ENCODE measurements around the gene TENM4.

Gene TENM4

GRCh38 chr11:79044201-79044600, 396.6 kb downstream of the TENM4 start:
- DNase-seq: no peak

GRCh38 chr11:79043726-79044125, 397.1 kb downstream of the TENM4 start:
- DNase-seq: no peak

DNA sequence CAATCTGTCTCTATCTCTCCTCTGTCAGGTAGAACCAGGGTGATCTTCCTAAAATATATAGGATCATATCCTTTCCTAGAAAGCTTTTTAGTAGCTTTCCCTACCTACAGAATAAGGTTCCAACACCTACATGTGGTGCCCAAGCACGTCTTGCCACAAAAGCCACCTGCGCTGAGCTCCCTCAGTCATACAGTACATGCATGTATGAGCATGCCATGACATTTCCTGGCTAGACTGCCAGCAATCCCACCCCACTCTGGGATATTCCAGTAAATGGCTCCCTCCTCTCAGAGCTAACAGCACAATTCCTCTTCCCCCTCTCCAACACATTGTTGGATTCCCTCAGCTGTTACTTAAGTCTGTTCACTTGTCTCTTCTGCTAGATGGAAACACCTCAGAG, 398.0 kb downstream of the TENM4 start:
- no peak for DNase-seq

- DNase-seq: no peak
These were observed 400.5 kb downstream of the TENM4 start for GRCh38 chr11:79040348-79040747.

- DNase-seq: no peak
These were observed 401.7 kb downstream of the TENM4 start for GRCh38 chr11:79039122-79039521.

DNA sequence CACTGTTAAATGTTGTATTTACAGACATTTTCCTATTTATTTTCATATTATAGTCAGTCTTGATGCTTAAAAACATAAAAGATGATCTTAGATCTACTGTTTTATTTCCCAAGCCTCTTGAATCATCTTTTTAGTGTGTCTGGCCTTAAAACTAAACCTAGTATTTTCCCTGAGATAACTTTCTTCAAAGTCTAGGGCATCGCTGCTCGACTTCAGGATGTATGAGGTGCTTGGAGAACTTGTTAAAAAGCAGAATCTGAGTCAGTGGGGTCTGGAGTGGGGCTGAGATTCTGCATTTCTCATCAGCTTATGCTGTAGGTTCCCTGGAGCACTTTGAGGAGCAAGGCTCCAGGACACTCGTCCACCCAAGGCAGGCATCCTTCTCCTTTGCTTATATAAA, 404.9 kb downstream of the TENM4 start:
- DNase-seq: no peak

DNA sequence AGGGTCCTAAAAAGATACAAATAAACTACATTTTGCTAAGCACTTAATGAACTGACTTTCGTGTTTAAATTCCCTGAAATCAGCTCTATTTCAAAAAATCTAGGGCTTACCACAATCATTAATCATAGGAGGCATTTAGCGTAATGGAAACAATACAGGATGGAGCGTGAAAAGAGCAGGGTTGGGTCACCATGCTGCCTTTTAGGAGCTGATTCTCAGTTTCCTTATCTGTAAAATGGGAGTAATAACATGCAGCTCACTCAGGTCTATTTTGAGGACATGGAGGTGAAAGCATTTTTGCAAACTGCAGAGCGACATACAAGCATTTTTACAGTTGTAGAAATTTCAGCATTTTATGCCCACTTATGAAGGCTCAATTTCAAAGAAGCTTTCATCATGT, 407.0 kb downstream of the TENM4 start:
- DNase-seq: no peak

GRCh38 chr11:79030448-79030847, 410.4 kb downstream of the TENM4 start:
- DNase-seq: no peak

DNA sequence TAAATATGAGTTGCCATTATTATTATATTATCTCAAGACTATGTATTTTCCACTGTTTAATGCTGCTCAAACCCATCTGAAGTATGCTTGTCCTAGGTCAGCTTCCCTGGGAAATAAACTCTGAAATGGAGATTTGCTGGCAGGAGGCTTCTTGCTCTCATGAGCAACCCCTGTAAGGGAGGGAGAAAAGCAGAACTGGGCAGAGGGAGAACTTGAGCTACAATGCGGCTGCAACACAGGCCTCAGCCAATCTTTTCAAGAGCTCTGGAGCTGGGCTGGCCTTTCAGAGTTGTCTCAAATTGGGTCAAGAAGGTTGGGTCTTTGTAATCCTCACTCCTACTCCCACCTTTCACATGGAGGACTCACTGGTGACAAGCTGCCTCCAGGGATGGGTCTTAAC, 412.6 kb downstream of the TENM4 start:
- DNase-seq: no peak

DNA sequence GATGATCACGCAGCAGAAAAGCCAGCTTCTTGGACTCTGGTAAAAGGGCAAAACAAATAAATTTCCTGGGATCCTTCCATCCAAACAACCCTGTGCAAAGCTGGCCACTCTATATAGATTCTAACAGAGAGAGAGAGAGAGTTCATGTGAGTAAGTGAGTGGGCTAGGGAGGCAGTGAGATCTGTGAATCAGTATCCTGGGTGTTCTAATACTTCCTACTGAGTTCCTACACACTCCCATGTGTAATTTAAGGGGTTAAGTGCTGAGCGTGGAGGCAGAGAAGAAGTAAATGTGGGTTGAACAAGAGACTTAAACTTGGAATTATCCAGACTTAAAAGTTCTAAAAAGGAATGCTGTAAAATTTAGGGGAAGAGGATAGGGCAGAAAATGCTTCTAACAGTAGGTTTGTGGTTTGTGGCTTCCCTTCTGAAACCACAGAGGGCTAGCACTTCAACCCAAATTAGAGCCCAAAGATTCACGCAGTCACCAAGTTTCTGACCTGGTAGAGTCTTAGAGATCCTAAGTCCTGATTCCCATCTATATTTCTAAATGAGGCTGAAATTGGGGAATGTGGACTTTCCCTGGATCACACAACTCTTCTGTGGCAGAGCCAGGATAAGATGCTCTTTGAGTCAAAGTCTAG, 413.9 kb downstream of the TENM4 start:
- peak; percentile 0 for DNase-seq

GRCh38 chr11:79025622-79026021, 415.2 kb downstream of the TENM4 start:
- DNase-seq: no peak

DNA sequence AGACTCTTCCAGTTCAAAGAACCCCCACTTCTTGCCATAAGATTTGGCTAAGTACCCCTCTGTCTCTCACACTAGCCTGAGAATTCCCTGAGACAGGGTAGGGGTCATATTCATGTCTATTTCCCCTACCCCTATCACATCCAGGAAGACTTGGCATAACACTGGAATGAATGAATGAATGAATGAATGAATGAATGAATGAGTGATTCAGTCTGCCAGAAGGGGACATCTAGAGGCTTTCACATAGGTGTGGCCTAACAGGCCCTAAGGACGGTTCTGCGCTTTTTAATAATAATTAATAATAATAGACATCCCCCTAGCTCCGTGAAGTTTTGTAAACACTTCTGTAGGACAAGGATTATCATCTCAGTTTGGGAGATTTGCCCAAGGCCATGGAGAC, 415.7 kb downstream of the TENM4 start:
- no peak for DNase-seq

GRCh38 chr11:79022265-79022664, 418.6 kb downstream of the TENM4 start:
- DNase-seq: no peak

GRCh38 chr11:79021601-79022000, 419.2 kb downstream of the TENM4 start:
- no peak for DNase-seq

GRCh38 chr11:79019975-79020374, 420.9 kb downstream of the TENM4 start:
- no peak for DNase-seq

- DNase-seq: no peak
These were observed 421.6 kb downstream of the TENM4 start for GRCh38 chr11:79019277-79019676.

- DNase-seq: no peak
These were observed 422.4 kb downstream of the TENM4 start for GRCh38 chr11:79018371-79018849.

- no peak for DNase-seq
These were observed 423.0 kb downstream of the TENM4 start for GRCh38 chr11:79017811-79018210.

DNA sequence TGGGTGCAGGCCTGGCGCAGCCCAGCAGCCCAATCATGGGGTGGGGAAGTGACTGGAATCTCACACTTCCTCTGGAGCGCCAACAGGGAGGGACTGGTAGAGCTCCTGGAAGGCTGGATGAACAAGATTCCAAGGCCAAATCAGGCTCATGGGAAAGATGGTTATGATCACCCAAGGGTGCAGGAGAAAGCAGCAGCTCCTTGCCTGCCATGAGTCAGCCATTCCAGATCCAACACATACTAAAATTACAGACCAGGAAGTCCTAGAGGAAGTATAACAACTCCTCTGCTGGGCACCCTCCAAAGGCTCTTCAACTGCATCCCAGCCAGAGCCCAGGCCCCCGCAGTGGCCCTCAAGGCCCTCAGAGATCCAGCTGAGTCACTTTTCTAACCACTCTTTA, 427.3 kb downstream of the TENM4 start:
- no peak for DNase-seq

GRCh38 chr11:79011357-79011756, 429.5 kb downstream of the TENM4 start:
- DNase-seq: no peak

DNA sequence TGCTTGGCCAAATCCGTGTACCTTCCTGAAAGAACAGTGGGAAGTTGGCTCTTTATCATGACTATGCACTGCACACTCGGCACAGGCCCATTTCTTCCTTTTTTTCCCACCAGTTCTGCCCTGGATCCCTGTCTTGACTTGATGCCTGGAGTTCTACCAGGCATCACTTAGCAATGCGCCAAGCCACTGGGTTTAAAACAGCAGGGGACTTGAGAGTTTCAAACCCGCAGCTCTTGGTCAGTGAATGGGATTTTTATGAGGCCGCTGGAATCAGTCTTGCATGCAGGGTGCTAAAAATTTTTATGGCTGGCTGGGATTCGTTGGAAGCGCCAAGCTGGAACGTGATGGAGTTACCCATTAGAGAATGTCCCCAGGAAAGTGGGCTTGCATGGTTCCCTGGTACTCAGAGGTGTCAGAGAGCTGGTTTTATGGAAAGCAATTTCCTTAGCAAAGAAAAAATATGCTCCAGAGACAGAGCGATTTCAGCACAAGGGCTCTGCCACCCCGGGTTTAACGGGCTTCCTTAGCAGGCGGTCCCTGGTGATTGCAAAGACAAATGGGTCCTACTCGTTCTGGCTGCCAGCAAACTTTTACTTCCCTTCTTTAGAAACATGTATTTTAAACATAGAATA, 432.9 kb downstream of the TENM4 start:
- no peak for DNase-seq

DNA sequence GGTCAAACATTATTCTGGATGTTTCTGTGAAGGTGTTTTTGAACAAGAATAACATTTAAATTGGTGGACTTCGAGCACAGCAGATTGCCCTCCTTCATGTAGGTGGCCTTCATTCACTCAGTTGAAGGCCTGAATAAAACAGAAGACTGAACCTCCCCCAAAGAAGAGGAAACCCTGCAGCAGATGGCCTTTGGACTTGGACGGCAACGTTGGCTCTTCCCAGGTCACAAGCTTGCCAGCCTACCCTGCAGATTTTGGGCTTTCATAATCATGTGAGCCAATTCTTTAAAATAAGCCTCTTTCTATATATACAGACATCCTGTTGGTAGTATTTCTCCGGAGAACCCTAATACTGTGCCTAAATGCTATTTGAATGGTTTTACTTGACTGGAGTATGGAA, 434.0 kb downstream of the TENM4 start:
- DNase-seq: no peak

DNA sequence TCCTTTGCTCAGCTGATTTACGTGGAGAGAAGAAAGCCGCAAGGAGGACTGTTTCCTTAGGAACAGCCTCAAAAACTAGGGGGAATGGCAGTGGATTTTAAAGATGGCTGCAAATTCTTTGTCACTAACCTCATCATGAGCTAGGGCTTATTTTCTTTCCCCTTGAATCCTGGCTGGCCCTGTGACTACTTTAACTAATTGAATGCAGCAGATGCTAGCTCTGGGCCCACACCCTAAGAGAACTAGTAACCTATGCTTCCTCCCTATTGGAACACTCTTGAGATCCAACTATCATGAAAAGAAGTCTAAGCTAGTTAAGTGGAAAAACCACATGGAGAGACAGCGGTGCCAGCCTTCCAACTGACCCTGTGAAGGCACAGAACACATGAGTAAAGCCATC, 444.8 kb downstream of the TENM4 start:
- DNase-seq: no peak

- no peak for DNase-seq
These were observed 445.7 kb downstream of the TENM4 start for GRCh38 chr11:78995171-78995570.
